ENCODE results near the gene GFOD2. TPM values are rescaled to one million over a fixed set of nuclear protein-coding genes. Genes with fewer than 3 reads are reported as not detected.

Gene GFOD2
- total and polyA plus RNA-seq, 2 of the 13 experiments (the other 11 are each of a cell fraction or from before 2014, with no cell fraction given) = 11.1 to 17.2 TPM

GRCh38 chr16:67704110-67704509 lies 15.0 kb downstream of the GFOD2 start:
- no TSS peak for BruUV-seq (replicated peaks)
- Histone ChIP-seq H3K79me2 (ENCODE audit: insufficient read depth, low read length) (peaks cover 11% of the 10 kb centered on the region), H2AFZ (ENCODE audit: low read length) (no peak overlapping the region), H3K27ac (ENCODE audit: extremely low read length, insufficient read depth, low read length) (no peak overlapping the region), H3K9me3 (ENCODE audit: low read length) (no peaks in the 10 kb centered on the region), H3K4me1 (ENCODE audit: insufficient read depth, low read length) (peaks cover 4% of the 10 kb centered on the region; the same call in 1 of the 2 replicates), H3K4me3 (replicated peaks in 1 of 3; ENCODE audit: insufficient read depth in 1 of 3, low read depth in 2 of 3, low read length in 3 of 3) (no peak overlapping the region), H3K4me2 (ENCODE audit: low read depth, low read length) (no peak overlapping the region), H3K27me3 (ENCODE audit: control insufficient read depth in 1 of 2, insufficient read depth in 2 of 2, low read length in 2 of 2) (no peaks in the 10 kb centered on the region), H3K36me3 (replicated peaks in 1 of 2; ENCODE audit: control insufficient read depth in 1 of 2, insufficient read depth in 2 of 2, low read length in 2 of 2) (peaks cover 0 to 2% of the 10 kb centered on the region in 2 experiments; a peak in 2 of 5 replicates), H3K9ac (ENCODE audit: insufficient read depth, low read depth, low read length) (no peak overlapping the region), H4K20me1 (ENCODE audit: insufficient read depth, low read length) (no peaks in the 10 kb centered on the region)
- in situ Hi-C loops (cut with HindIII; ENCODE audit: extremely low pct_ligation_motif_present, low pct_unique_long_range_greater_than_20kb) (no loop called here), intact Hi-C loops (cut with micrococcal nuclease; ENCODE audit: unreplicated experiment) (no loop called here)
- no peak for DNase-seq (ENCODE audit: low spot score)
- ATAC-seq = no peak
- no peak for FAIRE-seq
- POLR2A ChIA-PET = no interaction called here
- CTCF ChIA-PET (ENCODE audit: low intra/inter-chr PET ratio, low total read pairs) = no interaction called here
- 89% methylated on average over 5 of the region's 5 CpGs for whole genome bisulfite sequencing (ENCODE audit: low lambda C conversion rate)
- TF ChIP-seq ZKSCAN1 (IDR thresholded peaks at IDR 0.05; ENCODE audit: low read length) (no peak), MLXIP (CRISPR knock-in tag; IDR thresholded peaks at IDR 0.05; ENCODE audit: borderline replicate concordance) (no peak), MIXL1 (CRISPR knock-in tag; IDR thresholded peaks at IDR 0.05) (no peak), SMAD9 (CRISPR knock-in tag; IDR thresholded peaks at IDR 0.05) (no peak), ZNF275 (CRISPR knock-in tag; IDR thresholded peaks at IDR 0.05; ENCODE audit: borderline replicate concordance) (no peak), CENPBD1 (CRISPR knock-in tag; IDR thresholded peaks at IDR 0.05; ENCODE audit: borderline replicate concordance, low read depth) (no peak), RBFOX2 (IDR thresholded peaks at IDR 0.05; ENCODE audit: low read depth, low read length) (no peak), SIX4 (CRISPR knock-in tag; IDR thresholded peaks at IDR 0.05) (no peak), NR0B2 (CRISPR knock-in tag; IDR thresholded peaks at IDR 0.05) (no peak), GRHL1 (CRISPR knock-in tag; conservative IDR thresholded peaks at IDR 0.05) (no peak), JUND (CRISPR knock-in tag; IDR thresholded peaks at IDR 0.05) (no peak), ELF4 (CRISPR knock-in tag; IDR thresholded peaks at IDR 0.05; ENCODE audit: borderline replicate concordance) (no peak), ZBTB43 (CRISPR knock-in tag; conservative IDR thresholded peaks at IDR 0.05) (no peak), GTF3A (CRISPR knock-in tag; conservative IDR thresholded peaks at IDR 0.05) (no peak), ZNF790 (CRISPR knock-in tag; IDR thresholded peaks at IDR 0.05; ENCODE audit: borderline replicate concordance) (no peak), MTERF4 (CRISPR knock-in tag; IDR thresholded peaks at IDR 0.05) (no peak)
